HG03025 (cell line): Measurements from ENCODE around the gene HYCC1.
A peak's percentile ranks its signal among the peaks of the same experiment; 100 is the strongest.
"Not testable (repeated sequence)": the region's sequence is repeated elsewhere in the genome, so short reads cannot be mapped to it uniquely, and the experiment has no call there.

Source experiments
- ATAC-seq: cut with Tn5 transposase; IDR thresholded peaks from one replicate; pipeline ENCODE4 v1.9.1; 2021; ENCODE audit warnings: mild to moderate bottlenecking, moderate library complexity; ENCODE audit not compliant: unreplicated experiment, low FRiP score

Gene HYCC1

GRCh38 chr7:23013715-23014649 is at the start of gene HYCC1:
Gene HYCC1, minus strand, starts transcription at chr7:23014130. Its CDS starts 23,019 bp downstream, at chr7:22991111.
- ATAC-seq: peak; percentile 95

- ATAC-seq: no peak
These were observed 48.5 kb upstream of the HYCC1 start for GRCh38 chr7:23062452-23062851.

- ATAC-seq: no peak
These were observed 47.4 kb upstream of the HYCC1 start for GRCh38 chr7:23061327-23061726.

- no peak for ATAC-seq
These were observed 44.6 kb upstream of the HYCC1 start for GRCh38 chr7:23058408-23059096.

- ATAC-seq: no peak
These were observed 41.8 kb upstream of the HYCC1 start for GRCh38 chr7:23055582-23056178.

GRCh38 chr7:23051124-23051485 is 37.2 kb upstream of the HYCC1 start:
- ATAC-seq: not testable (repeated sequence)

GRCh38 chr7:23046336-23046735 is 32.4 kb upstream of the HYCC1 start:
- not testable (repeated sequence) for ATAC-seq

GRCh38 chr7:23045086-23045485 is 31.2 kb upstream of the HYCC1 start:
- not testable (repeated sequence) for ATAC-seq

GRCh38 chr7:23044581-23044980 is 30.7 kb upstream of the HYCC1 start:
- no peak for ATAC-seq

GRCh38 chr7:23043441-23043840 is 29.5 kb upstream of the HYCC1 start:
- no peak for ATAC-seq

- ATAC-seq: not testable (repeated sequence)
These were observed 25.7 kb upstream of the HYCC1 start for GRCh38 chr7:23039674-23040073.

- ATAC-seq: not testable (repeated sequence)
These were observed 21.8 kb upstream of the HYCC1 start for GRCh38 chr7:23035542-23036371.

GRCh38 chr7:23027261-23027660 is 13.3 kb upstream of the HYCC1 start:
- no peak for ATAC-seq

GRCh38 chr7:23026164-23026563 is 12.2 kb upstream of the HYCC1 start:
- ATAC-seq: no peak

GRCh38 chr7:23024454-23024853 is 10.5 kb upstream of the HYCC1 start:
- no peak for ATAC-seq

GRCh38 chr7:23022851-23023250 is 8.9 kb upstream of the HYCC1 start:
- ATAC-seq: no peak

GRCh38 chr7:23022258-23022769 is 8.4 kb upstream of the HYCC1 start:
- no peak for ATAC-seq

- ATAC-seq: no peak
These were observed 7.7 kb upstream of the HYCC1 start for GRCh38 chr7:23021596-23021995.

- no peak for ATAC-seq
These were observed 6.9 kb upstream of the HYCC1 start for GRCh38 chr7:23020742-23021401.

- no peak for ATAC-seq
These were observed 4.8 kb upstream of the HYCC1 start for GRCh38 chr7:23018750-23019149.
